ENCODE results near the gene BABAM2.
"Not testable (repeated sequence)": the region's sequence is repeated elsewhere in the genome, so short reads cannot be mapped to it uniquely, and the experiment has no call there.

BABAM2 gene

DNA sequence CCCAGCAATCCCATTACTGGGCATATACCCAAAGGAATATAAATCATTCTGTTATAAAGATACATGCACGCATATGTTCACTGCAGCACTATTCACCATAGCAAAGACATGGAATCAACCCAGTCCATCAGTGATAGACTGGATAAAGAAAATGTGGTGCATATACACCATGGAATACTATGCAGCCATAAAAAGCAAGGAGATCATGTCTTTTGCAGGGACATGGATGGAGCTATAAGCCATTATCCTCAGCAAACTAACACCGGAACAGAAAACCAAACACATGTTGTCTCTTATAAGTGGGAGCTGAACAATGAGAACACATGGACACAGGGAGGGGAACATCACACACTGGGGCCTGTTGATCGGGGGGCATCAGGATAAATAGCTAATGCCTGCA lies 441.3 kb downstream of the BABAM2 start:
- not testable (repeated sequence) for DNase-seq (ENCODE audit: low read depth in 2 of 2)

DNA sequence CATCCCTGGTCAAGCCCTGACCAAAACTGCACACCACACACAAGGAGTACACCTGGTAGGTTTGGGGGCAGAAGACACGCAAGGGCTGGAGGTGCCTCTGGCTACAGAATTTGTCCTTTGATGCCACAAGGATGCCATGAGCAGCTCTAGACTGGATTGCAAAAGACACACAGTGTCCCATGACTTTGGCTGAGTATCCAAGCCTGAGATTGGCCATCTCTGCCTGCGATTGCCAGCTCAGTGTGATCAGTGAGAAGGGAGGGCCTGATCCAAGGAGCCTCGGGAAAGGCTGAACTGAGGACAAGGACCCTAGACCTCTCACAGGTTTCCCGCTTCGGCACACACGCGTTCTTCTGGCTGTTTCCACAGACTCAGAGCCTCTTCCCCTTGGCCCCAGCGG lies 442.2 kb downstream of the BABAM2 start:
- no peak for DNase-seq (ENCODE audit: low read depth in 2 of 2)

DNA sequence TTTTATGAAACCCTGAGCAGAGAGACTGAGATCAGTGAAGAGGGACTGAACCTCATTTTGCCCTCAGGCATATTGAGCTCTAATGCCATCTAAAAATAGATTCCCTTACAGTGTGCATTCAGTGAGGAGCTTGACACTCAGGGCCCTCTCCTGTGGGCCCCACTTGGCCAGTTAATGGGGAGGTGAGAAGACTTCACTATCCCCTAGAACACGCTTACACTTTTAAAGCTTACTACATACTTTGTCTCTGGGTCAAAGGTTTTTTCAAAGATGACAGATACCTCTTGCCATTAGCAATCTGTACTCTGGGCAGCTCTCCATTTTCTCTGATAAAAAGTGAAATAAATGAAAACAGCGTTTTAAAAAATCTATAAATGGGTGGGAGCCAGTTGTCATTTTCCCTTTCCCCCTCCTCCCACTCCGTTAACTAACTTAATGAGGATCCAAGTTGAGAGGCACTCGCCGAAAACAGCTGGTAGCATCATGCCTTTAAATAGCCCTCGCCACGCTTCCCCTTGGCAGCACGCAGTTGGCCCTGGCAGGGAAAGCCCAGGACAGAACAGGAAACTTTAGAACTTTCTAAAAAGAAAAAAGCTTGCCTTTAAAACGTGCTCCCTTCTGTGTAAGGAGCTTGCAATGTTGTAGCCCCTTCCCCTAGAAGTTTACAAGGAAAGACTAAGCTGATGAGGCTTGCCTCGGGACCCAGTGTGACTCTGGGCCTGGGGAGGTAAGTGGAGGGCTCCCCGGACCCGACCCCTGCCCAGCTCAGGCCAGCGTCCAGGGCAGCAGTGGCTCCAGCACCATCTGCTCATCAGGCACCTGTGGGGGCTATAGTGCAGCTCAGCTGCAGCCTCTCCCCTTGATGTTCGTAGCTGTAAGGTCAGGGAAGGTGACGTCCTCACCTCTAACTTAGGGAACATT lies 443.3 kb downstream of the BABAM2 start:
- DNase-seq (ENCODE audit: low read depth in 2 of 2), result no peak

DNA sequence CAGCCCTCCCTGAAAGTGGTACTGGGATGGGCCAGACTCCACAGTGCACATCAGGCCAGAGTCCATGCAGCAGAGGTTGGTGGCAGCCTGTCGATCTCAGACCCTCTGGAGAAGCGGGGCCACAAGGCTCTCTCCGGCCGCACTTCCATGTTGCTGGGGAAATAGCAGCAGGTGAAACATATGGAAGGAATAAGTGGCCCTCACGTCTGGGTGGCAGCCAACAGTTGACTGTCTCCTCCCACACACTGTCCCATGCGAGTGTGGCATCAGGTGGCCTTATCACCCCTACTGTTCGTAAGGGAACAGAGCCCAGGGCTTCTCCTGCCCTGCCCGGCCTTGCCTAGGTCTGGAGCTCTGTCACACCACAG lies 444.0 kb downstream of the BABAM2 start:
- DNase-seq (ENCODE audit: low read depth in 2 of 2), result no peak

DNA sequence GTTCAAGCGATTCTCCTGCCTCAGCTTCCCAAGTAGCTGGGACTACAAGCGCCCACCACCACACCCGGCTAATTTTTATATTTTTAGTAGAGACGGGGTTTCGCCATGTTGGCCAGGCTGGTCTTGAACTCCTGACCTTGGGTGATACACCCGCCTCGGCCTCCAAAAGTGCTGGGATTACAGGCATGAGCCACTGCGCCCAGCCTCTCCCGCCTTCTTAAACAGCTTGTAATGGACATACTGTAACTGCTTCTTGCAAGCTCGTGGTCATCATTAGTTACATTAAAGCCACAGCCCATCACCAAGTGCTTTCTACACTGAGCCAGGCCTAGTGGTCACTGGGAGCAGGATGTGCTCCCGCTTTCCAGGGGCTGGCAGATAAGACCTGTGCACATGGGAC lies 444.7 kb downstream of the BABAM2 start:
- DNase-seq (ENCODE audit: low read depth in 2 of 2), result not testable (repeated sequence)

DNA sequence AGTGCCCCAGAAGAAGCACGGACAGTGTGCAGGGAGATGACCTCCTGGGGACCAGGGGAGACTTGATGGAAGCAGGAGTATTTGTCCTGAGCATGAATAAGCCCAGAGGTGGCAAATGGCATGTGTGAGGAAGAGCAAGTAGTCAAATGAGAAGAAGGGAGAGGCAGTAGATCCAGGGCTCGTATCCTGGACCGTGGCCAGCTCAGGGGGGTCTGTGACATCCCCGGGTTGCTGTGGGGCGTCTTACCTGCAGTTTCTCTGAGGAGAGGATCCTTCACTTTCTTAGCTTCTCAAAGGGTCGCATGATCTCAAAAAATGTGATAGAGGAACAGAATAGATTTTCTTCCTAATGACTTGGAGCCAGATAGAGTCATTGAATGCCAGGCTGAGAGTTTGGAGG lies 445.1 kb downstream of the BABAM2 start:
- no peak for DNase-seq (ENCODE audit: low read depth in 2 of 2)

DNA sequence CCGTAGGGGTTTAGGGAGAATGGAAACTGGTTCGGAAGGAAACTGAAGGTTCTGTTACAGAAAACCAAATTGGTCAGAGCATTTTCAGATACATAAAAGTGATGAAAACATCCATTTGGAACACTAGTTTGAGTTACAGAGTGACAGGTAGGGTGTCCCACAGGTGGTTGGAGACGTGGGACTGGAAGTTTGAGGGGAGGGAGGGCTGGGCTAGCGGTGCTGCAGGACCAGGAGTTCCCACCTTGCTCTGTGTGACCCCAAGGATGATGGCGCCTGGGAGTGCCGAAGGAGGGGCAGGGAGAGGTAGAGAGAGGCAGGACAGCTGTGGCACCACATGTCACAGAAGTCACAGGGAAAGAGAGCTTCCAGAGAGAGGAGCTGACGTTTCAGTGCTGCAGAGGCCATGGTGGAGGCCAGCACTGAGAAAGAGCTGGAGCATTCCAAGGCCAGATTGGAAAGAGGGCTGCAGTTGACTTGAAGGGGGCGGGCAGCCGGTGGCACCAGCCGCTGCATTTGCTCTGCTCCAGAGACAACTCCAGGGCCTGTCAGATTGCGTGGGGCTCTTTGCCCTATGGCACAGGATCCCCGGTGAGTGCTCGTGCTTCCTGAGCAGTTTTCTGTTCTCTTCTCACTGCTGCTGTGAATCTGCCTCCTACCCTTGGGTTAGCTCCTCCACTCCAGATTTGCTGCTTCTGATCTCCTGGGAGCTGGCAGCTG lies 445.9 kb downstream of the BABAM2 start:
- no peak for DNase-seq (ENCODE audit: low read depth in 2 of 2)

DNA sequence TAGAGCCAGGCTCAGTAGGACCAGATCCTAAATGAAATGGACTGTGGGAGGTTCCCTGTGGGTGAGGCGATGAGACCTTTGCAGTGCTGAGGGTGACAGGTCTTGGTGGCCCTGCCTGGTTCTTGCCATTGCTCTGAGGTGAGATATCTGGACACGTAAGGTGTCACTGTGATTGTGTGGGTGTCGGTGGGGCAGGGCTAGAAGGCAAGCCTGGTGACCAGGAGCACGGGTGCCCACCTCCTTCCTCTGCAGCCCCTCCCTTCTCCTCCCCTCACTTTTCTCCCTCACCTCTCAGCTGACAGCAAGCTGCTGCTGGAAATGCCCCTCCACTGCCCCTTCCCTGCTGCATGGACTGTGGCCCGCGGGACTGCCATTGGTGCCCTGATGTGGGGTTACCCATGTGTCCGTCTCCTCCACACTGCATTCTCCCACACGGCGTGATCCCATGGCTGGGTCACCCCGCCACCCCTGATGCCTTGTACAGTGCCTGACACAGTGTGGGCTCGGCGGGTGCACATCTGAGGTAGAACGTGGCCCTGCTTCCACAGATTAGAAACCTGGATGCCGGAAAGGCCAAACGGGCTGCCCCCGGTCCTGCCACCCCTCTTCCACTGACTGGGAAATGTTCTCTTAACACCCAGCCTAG lies 446.6 kb downstream of the BABAM2 start:
- no peak for DNase-seq (ENCODE audit: low read depth in 2 of 2)

DNA sequence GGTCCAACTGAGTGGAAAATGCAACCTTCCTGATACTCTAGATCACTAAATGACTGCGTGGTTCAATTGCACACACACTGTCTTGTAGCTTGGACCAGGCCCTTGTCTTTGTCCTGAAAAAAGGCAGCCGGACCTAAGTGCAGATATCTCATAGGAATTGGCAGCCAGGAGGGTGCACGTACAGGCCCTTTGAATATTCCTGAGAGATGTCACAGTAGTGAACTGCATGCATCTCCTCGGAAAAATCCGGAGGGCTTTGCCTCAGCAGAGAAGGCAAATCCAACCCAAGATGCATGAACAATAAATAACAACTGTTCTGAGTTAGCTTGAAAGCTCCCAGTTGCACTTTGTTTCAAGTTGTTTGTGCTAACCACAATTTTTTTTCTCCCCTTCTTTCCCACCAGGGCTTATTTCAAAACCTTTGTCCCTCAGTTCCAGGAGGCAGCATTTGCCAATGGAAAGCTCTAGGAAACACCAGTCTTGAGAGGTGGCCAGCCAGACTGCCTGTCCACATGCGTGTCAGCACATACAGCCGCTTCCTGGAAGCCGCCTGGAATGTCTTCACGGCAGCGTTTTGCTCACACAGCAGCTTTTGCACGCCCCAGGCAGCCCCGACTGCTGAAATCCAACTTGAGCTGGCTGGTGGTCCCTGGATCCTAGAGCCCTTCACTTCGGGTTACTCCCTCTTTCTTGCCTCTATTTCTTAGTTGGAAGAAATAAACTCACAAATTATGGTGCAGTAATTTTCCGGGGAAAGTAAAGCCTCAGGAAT lies 447.7 kb downstream of the BABAM2 start:
- peak; percentile 91 to 92 for DNase-seq (ENCODE audit: low read depth in 2 of 2)

DNA sequence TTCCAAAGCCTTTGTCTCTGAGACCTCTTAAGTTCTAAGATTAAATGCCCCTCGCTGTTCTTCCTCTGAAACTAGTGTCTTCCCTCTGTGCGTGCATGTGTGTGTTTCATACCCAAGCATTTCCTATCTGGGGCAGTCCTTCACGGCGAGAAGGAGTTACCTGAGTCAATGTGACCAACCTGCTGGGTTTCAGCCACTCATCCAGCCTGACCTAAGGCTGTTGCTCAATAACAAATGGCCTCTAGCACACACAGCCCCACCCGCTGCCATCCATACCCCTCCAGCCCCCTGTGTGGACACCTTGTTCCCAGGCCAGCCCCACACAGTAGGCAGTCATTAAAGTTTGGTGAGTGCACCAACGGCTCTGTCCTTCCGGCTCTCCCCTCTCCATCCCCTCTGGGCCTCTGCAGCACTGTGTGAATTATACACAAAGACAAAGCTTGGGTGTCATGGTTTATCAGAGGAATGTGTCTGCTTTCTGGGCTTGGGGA lies 448.3 kb downstream of the BABAM2 start:
- DNase-seq (ENCODE audit: low read depth in 2 of 2), result no peak

DNA sequence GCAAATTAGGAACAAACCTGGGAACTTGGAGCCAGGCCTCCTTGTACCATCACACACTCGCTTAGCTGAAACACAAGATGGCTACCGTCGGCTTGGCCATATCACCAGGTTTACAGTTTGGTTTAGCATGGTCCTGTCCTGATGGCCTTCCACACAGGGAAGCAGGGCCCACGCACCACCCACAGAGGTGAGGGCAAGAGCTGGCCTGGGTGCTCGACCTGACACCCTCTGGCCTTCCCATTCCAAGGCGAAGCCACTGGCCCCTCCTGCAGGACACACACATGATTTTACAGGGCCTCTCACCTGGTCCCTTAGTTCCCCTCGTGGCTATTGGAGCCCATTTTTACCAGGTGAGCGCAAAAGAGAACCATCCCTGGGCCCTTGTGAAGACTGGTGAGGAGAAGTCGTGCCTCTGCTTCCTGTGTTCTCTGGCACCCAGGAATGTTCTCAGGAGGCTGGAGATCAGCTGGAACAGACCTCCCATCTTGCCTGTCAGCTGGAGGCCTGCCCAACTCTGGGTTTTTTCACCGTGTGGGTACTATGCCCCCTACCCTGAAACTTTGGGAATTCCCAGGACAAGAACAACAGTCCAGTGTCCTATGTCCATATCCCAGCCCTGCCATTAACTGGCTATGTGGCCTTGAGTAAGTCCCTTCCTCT lies 449.1 kb downstream of the BABAM2 start:
- DNase-seq (ENCODE audit: low read depth in 2 of 2), result no peak

DNA sequence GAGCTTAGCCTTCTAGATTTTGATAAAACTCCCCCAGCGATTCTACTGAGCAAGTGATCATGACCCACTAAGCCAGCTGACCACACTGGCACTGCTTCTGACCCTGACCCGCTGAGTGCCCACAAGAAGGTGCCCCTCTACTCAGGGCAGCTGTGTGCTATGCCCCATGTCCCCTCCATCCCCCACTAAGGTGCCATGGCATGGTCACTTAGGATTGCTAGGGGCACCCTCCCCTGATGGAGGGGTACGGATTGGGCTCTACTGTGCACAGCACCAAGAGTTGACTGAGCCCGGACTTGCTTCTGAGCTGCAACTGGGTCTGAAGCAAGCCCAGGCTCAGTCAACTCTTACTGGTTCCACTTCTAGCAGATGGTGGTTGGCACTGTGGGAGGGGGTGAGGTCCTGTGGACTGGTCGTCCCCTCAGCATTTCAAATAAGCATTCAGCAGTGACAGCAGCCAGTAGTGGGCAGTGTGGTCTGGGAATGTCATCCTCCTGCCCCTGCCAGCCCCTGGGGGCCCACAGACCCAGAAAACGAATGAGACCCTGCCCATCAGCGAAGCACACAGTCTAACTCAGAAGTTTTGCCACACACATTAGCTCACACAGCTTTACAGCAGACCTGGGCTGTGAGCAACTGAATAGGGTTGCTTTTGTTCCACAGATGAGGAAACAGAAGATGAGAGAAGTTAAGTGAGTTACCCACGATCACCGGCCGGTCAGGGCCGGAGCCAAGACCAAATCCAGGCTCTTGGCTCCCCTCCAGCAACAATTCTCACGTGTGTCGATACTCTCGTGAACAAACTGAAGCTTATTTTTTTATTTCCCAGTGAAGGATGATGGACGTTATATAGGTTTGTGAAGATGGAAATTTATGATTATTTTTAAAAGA lies 450.0 kb downstream of the BABAM2 start:
- DNase-seq (ENCODE audit: low read depth in 2 of 2), result no peak

DNA sequence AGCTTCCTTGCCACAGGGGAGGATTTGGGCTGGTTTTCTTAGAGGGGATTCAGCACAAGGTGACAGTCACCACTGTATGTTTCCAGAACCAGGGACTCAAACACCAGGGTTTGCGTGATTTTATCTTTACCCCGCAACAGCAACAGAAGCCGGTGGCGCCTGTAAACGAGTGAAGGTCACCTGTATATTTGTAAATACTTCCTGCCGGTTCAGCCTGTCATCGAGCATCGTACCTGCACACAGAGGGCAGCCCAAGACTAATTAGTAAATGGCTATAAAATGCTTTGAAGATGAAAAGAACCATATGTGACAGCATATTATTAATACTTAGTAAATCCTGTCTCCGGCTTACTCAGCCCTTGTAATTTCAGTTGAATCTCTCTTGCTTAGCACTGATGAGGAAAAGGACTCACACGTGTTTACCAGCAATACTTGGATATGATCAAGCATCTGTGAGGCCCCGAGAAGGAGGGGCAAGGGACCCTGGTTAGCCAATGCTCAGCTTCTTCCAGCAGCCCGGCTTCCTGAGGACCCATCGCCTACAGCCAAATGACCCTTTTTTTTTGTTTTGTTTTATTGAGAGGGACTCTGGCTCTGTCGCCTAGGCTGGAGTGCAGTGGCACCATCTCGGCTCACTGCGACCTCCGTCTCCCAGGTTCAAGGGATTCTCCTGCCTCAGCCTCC lies 450.8 kb downstream of the BABAM2 start:
- DNase-seq (ENCODE audit: low read depth in 2 of 2), result peak in 1 of 2 experiments; percentile 29

DNA sequence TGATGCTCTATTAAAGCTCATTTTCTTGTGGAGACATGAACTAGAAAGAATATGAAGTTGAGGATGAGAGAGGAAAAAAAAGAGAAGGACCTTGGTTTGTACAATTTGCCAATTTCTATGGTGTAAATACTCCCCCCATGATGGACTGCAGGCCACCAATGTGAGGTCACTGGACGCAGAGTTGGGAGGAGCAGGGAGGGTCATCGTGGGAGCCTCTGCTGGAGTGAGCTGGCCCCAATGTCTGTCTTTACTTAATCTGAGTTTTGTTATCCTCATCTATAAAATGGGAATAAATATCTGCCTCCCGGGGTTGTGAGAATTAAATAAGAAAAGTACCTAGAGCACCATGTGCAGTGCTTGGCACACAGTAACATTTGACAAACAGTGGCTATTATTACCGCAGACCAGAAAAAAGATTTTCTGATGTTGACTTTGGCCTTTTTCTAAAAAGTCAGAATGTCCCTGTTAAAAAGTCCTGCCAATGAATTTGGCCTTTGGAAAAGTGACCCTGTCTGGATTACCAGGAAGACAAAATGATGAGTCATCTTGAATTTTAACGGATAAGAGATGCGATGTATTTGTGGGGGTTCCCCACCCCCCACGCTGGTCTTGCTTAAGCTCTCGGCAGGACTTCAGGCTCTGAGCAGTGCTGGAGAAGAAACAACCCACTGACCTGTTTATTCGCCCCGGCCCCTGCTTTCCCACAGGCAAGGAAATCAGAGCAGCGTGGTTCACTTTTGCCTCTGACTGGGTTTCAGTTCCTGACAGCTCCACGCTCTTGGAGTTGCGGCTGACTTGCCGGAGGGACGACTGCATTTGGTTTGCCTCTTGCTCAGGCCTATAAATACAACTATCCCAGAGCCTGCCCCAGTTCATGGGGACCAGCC lies 451.8 kb downstream of the BABAM2 start:
- no peak for DNase-seq (ENCODE audit: low read depth in 2 of 2)

DNA sequence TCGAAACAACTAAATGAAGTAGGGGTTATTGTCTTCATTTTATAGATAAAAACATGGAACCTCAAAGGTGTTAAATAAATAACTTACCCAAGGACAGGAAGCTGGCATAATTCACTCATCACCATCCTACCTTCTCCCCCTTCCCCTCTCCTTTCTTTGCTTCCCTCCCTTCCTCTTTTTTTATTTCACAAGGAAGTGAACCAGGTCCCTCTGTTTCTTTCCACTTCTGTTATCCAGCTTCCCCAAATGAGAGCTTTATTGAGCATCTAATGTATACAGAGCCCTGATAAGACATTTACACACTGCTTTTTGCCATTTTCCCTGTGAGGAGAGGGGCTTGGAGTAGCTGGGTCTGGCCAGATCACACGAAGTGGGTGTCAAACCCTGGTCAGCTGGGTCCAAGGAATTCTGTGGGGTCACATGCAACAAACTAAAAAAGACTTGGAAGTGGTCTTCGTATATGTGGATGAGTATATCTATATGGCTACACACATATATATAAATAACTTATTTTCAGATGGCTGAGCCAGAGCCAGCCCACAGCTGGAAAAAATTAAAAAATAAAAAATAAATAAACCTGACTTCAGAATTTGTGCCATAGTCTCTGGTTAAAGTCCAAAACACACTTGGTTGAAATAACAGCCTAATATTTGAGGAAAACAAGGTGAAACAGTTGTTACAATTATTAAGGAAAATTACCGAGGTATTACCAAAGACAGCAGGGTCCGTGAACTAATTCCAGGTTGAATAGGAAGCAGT lies 452.8 kb downstream of the BABAM2 start:
- DNase-seq (ENCODE audit: low read depth in 2 of 2), result no peak

DNA sequence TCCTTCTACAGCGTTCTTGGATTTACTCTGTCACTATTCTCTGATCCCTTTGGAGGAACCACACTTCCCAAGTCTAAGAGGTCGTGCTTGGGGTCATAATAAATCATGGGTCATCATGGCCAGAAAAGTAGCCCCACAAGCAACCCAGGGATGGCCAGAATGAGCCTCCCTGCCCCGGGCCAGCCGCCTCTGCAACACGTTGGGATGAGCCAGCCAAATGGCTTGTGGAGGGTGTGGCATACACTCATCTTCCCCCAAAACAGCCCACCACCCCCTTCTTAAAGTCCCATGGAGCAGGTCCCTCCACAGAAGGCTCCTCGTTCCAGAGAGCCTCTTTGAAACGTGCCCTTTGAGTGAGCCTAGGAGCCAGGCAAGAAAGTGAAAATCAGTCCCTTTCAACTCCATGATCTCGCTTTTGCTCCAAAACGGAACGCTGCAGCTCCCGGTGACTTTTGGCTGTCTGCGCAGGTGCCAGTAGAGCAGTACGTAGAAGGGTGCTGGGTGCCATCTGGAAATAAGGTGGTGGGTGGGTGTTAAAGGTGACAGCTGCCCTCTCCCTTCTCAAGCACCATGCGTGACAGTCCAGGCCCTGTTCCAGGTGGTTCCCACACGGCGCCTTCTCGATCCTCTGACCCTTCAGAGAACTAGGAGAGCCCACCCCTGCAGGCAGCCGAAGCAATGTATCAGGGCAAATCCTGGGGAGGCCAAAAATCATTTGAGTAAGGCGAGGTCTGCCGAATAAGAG lies 453.6 kb downstream of the BABAM2 start:
- DNase-seq (ENCODE audit: low read depth in 2 of 2), result no peak

DNA sequence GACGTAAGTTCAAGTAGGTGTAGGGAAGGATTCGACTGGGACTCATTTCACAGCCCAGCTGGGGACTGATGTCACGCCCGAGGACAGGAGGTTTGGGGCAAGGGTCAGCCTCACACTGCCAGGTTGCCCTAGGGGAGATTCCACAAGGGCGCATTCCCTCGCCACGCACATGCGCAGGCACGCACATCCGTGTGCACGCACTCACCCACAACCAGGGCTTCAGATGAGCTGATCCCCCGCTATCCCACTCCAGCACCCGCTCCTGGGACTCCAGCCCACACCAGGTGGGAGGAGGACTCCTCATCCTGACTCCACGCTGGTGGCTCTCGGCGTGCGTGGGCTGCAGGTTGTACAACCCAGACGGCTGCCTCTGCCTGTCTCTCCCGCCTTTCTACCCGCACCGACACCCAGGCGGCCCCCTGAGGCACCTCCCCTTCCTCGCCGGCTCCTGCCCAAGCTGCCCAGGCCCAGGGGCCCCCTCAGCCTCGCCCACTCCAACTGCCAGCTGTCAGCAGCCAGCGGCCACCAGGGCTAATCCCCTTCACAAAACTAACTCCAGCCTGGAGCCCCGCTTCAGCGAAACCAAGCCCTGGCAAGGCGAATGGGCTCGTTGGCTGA lies 454.3 kb downstream of the BABAM2 start:
- DNase-seq (ENCODE audit: low read depth in 2 of 2), result no peak
